HCT116 (cell line): ENCODE measurements around the gene FOXF1.

Experiments
- CBX3 ChIP-seq: IDR thresholded peaks from 2 replicates; pipeline ENCODE4 v1.6.1; 2012; ENCODE audit warnings: low read depth
- CEBPB ChIP-seq: IDR thresholded peaks from 2 replicates; pipeline ENCODE4 v1.6.1; 2012; ENCODE audit warnings: low read depth
- EGR1 ChIP-seq: IDR thresholded peaks from 2 replicates; pipeline ENCODE4 v1.6.1; 2012; ENCODE audit warnings: low read depth
- EZH2phosphoT487 ChIP-seq: fragments of 200-600 bp; IDR thresholded peaks from 2 replicates; pipeline ENCODE4 v1.6.1; 2018; ENCODE audit warnings: antibody characterized with exemption, borderline replicate concordance
- MAX ChIP-seq: IDR thresholded peaks from 2 replicates; pipeline ENCODE4 v1.6.1; 2012
- POLR2A ChIP-seq: IDR thresholded peaks from 2 replicates; pipeline ENCODE4 v1.7.0; 2011; ENCODE audit warnings: borderline replicate concordance; ENCODE audit not compliant: insufficient read depth, insufficient read length; ENCODE audit errors: extremely low read depth
- POLR2AphosphoS5 ChIP-seq: IDR thresholded peaks from 2 replicates; pipeline ENCODE4 v1.6.1; 2011; ENCODE audit warnings: mild to moderate bottlenecking, low read depth, low read length, moderate library complexity
- RAD21 ChIP-seq: IDR thresholded peaks from 2 replicates; pipeline ENCODE4 v1.6.1; 2012; ENCODE audit warnings: low read depth, mild to moderate bottlenecking
- SP1 ChIP-seq: IDR thresholded peaks from 2 replicates; pipeline ENCODE4 v1.6.1; 2012; ENCODE audit warnings: low read depth
- TCF7L2 ChIP-seq: IDR thresholded peaks from 2 replicates; pipeline ENCODE4 v1.7.0; 2011; ENCODE audit warnings: borderline replicate concordance, inconsistent platforms; ENCODE audit not compliant: insufficient read depth, insufficient read length; ENCODE audit errors: extremely low read depth
- YY1 ChIP-seq: IDR thresholded peaks from 2 replicates; pipeline ENCODE4 v1.6.1; 2011; ENCODE audit warnings: low read length, low read depth, moderate library complexity, mild to moderate bottlenecking; ENCODE audit not compliant: insufficient replicate concordance; ENCODE audit errors: extremely low read depth
- TF ChIP-seq, protein P1 (sequence below), 3 experiments: fragments of 200-600 bp in 1 of 3; sonication (generic) in 1 of 3; IDR thresholded peaks in 2 of 3; conservative IDR thresholded peaks in 1 of 3; 2 replicates each; pipeline ENCODE4 v1.5.1; 2012 to 2017; ENCODE audit warnings: low read depth in 2 of 3, low read length in 2 of 3, antibody characterized with exemption in 1 of 3, borderline replicate concordance in 1 of 3, control low read depth in 1 of 3, mild to moderate bottlenecking in 1 of 3, mixed read lengths in 1 of 3, mixed run types in 1 of 3, moderate library complexity in 1 of 3; ENCODE audit not compliant: insufficient read depth in 1 of 3
- TF ChIP-seq, protein P2 (sequence below): IDR thresholded peaks from 2 replicates; pipeline ENCODE4 v1.6.1; 2012
- TF ChIP-seq, protein P3 (sequence below): IDR thresholded peaks from 2 replicates; pipeline ENCODE4 v1.6.1; 2012; ENCODE audit warnings: low read depth

DNA sequence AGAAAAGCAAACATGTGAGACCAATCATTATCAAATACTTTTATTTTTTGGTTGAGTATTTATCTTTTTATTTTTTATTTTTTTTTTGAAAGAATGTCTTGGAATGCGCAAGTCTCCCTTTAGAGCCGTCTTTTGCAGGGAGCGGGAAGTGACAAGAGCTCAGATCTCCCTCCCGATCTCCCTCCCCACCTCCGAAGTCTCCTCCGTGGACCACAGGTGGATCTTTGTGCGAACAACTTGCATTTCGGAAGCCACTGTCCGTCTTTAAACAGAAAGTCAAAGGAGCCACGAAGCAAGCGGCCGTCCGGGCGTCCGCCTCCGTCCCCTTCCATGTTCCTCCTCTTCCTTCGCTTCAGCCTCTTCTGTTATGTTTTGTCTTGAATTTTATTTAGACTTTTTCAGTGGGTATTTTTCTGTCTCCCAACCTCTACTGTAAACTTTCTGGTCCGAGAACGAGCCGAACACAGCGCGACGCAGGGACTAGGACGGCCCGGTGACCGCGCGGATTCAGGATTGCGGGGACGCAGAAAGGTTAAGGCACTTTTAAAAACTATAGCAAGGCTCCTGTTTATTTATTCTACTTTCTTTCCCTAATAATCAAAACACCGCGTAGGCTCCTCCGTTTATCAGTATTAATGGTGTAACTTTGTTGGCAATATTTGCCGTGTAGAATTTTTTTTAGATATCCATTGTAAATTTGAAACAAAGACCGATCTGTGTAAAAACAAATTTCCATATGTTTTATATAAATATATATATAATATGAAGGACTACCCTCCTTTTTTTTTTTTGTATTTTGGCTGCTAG is 3.3 kb downstream of the FOXF1 start:
- TF ChIP-seq, protein P1, sequence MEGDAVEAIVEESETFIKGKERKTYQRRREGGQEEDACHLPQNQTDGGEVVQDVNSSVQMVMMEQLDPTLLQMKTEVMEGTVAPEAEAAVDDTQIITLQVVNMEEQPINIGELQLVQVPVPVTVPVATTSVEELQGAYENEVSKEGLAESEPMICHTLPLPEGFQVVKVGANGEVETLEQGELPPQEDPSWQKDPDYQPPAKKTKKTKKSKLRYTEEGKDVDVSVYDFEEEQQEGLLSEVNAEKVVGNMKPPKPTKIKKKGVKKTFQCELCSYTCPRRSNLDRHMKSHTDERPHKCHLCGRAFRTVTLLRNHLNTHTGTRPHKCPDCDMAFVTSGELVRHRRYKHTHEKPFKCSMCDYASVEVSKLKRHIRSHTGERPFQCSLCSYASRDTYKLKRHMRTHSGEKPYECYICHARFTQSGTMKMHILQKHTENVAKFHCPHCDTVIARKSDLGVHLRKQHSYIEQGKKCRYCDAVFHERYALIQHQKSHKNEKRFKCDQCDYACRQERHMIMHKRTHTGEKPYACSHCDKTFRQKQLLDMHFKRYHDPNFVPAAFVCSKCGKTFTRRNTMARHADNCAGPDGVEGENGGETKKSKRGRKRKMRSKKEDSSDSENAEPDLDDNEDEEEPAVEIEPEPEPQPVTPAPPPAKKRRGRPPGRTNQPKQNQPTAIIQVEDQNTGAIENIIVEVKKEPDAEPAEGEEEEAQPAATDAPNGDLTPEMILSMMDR (IDR thresholded peaks at IDR 0.05 in 2 of 3, conservative IDR thresholded peaks at IDR 0.05 in 1 of 3; ENCODE audit: borderline replicate concordance in 1 of 3, insufficient read depth in 1 of 3, low read depth in 2 of 3, low read length in 2 of 3) = no peak
- TF ChIP-seq POLR2AphosphoS5 (no peak), EGR1 (no peak), EZH2phosphoT487 (no peak), CBX3 (no peak), SP1 (no peak), MAX (no peak), RAD21 (no peak), YY1 (no peak), CEBPB (no peak), POLR2A (no peak), TCF7L2 (no peak)
- TF ChIP-seq, protein P2, sequence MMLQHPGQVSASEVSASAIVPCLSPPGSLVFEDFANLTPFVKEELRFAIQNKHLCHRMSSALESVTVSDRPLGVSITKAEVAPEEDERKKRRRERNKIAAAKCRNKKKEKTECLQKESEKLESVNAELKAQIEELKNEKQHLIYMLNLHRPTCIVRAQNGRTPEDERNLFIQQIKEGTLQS = no peak
- TF ChIP-seq, protein P3, sequence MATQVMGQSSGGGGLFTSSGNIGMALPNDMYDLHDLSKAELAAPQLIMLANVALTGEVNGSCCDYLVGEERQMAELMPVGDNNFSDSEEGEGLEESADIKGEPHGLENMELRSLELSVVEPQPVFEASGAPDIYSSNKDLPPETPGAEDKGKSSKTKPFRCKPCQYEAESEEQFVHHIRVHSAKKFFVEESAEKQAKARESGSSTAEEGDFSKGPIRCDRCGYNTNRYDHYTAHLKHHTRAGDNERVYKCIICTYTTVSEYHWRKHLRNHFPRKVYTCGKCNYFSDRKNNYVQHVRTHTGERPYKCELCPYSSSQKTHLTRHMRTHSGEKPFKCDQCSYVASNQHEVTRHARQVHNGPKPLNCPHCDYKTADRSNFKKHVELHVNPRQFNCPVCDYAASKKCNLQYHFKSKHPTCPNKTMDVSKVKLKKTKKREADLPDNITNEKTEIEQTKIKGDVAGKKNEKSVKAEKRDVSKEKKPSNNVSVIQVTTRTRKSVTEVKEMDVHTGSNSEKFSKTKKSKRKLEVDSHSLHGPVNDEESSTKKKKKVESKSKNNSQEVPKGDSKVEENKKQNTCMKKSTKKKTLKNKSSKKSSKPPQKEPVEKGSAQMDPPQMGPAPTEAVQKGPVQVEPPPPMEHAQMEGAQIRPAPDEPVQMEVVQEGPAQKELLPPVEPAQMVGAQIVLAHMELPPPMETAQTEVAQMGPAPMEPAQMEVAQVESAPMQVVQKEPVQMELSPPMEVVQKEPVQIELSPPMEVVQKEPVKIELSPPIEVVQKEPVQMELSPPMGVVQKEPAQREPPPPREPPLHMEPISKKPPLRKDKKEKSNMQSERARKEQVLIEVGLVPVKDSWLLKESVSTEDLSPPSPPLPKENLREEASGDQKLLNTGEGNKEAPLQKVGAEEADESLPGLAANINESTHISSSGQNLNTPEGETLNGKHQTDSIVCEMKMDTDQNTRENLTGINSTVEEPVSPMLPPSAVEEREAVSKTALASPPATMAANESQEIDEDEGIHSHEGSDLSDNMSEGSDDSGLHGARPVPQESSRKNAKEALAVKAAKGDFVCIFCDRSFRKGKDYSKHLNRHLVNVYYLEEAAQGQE = no peak
